Panc1 (cell line): Measurements from ENCODE around the gene MFGE8. TPM values are rescaled to one million over a fixed set of nuclear protein-coding genes. Genes with fewer than 3 reads are reported as not detected.

Experiments
- ATAC-seq: fragments of 200-7000 bp; cut with Tn5 transposase; 2 replicates; pipeline ENCODE4 v1.9.1; 2020; ENCODE audit warnings: mild to moderate bottlenecking, moderate library complexity
- BruUV-seq: library from RNA; stranded (reverse); fragments of 400-500 nt; replicated peaks from 2 replicates; lab custom pipeline; 2021; lab: Mats Ljungman, UMichigan
- CTCF ChIA-PET: fragments of 300-600 bp; sonication (Branson Sonifier 250); formaldehyde crosslinking; loops from one replicate; lab custom pipeline; 2022; ENCODE audit warnings: antibody characterized with exemption; lab: Charles Lee
- POLR2A ChIA-PET: fragments of 300-600 bp; sonication (Branson Sonifier 250); formaldehyde crosslinking; loops from one replicate; lab custom pipeline; 2022; ENCODE audit warnings: antibody characterized with exemption; lab: Charles Lee
- DNase-seq: peaks from one replicate; pipeline ENCODE4 v3.0.0-alpha.2; 2010; ENCODE audit warnings: low read depth, low spot score
- H3K27ac ChIP-seq: 2 replicates; pipeline ENCODE4 v1.5.1; 2011; ENCODE audit warnings: mild to moderate bottlenecking, low read length, inconsistent platforms
- H3K27me3 ChIP-seq: fragments of 200-500 bp; sonication (Bioruptor generic); 2 replicates; pipeline ENCODE4 v1.6.0; 2014; ENCODE audit warnings: low read length, inconsistent platforms; ENCODE audit not compliant: control insufficient read depth, insufficient read depth
- H3K36me3 ChIP-seq: fragments of 200-500 bp; sonication (Bioruptor generic); 2 replicates; pipeline ENCODE4 v1.5.1; 2014; ENCODE audit warnings: inconsistent platforms, mild to moderate bottlenecking, low read length, moderate library complexity; ENCODE audit not compliant: control insufficient read depth, insufficient read depth
- H3K4me1 ChIP-seq: 2 replicates; pipeline ENCODE4 v1.5.1; 2011; ENCODE audit warnings: inconsistent platforms, mild to moderate bottlenecking, low read length, moderate library complexity; ENCODE audit not compliant: control insufficient read depth, insufficient read depth
- H3K4me3 ChIP-seq, 2 experiments: 2 replicates each; pipeline ENCODE4 v1.5.1; 2011 to 2012; ENCODE audit warnings: low read depth in 2 of 2, low read length in 2 of 2, mild to moderate bottlenecking in 2 of 2, inconsistent platforms in 1 of 2, moderate library complexity in 1 of 2
- H3K9me3 ChIP-seq: fragments of 200-500 bp; sonication (Bioruptor generic); 2 replicates; pipeline ENCODE4 v1.5.1; 2014; ENCODE audit warnings: low read depth, mild to moderate bottlenecking, inconsistent platforms, low read length, moderate library complexity; ENCODE audit not compliant: control insufficient read depth, insufficient read depth
- POLR2AphosphoS5 ChIP-seq: IDR thresholded peaks from 2 replicates; pipeline ENCODE4 v1.6.1; 2012; ENCODE audit warnings: mild to moderate bottlenecking, low read depth, low read length, moderate library complexity
- SIN3A ChIP-seq: IDR thresholded peaks from 2 replicates; pipeline ENCODE4 v1.6.1; 2012; ENCODE audit warnings: low read depth, mild to moderate bottlenecking, low read length, moderate library complexity, borderline replicate concordance; ENCODE audit not compliant: insufficient read depth
- TCF7L2 ChIP-seq: IDR thresholded peaks from 2 replicates; pipeline ENCODE4 v1.6.1; 2011; ENCODE audit warnings: mild to moderate bottlenecking, low read depth, low read length, inconsistent platforms
- in situ Hi-C: cut with HindIII; loops from 2 replicates; pipeline ENCODE4 v1.10.0; 2016; ENCODE audit warnings: low sequenced_read_pairs, low pct_unique_long_range_greater_than_20kb
- intact Hi-C: fragments of 100-400 bp; cut with micrococcal nuclease; formaldehyde crosslinking; loops from one replicate; pipeline ENCODE4 v1.10.0; 2022; ENCODE audit not compliant: unreplicated experiment
- total RNA-seq: library from RNA; stranded (reverse); gene quantifications from one replicate; pipeline ENCODE4 v1.2.1, GENCODE V29; 2021; ENCODE audit not compliant: unreplicated experiment
- TF ChIP-seq, protein P1 (sequence below), 2 experiments: IDR thresholded peaks; 2 replicates each; pipeline ENCODE4 v1.6.1; 2011 to 2012; ENCODE audit warnings: low read depth in 2 of 2, control low read depth in 1 of 2, low read length in 1 of 2, mild to moderate bottlenecking in 1 of 2, moderate library complexity in 1 of 2; ENCODE audit not compliant: insufficient read depth in 1 of 2
- TF ChIP-seq, protein P2 (sequence below): fragments of 450-650 bp; IDR thresholded peaks from 2 replicates; pipeline ENCODE4 v1.5.1; 2017; ENCODE audit warnings: mild to moderate bottlenecking

Gene MFGE8
- total RNA-seq, 1 experiment from 2014 or later: 1,799 TPM

DNA sequence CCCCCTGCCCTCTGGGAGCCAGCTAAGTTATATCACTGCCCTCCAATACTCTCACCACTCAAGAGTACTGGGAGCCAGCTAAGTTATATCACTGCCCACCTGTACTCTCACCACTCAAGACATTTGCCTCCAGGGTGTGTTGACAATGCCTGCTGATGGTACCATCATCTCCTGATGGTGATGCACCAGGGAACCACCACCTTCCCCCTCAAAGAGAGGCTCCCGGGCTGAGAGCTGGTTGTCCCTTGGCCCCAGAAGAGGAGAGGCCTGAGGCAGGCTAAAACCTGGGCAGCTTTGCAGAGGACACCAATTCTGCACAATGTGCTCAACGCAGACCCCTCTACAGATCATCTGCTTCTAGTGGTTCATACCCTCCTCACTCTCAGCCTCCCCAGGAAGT is 10.3 kb downstream of the MFGE8 start:
- peaks cover 90% of the 10 kb centered on the region for H3K4me1 ChIP-seq
- H3K27ac ChIP-seq: peak overlapping the region; percentile 97
- H3K9me3 ChIP-seq: no peaks in the 10 kb centered on the region
- TF ChIP-seq SIN3A (no peak), TCF7L2 (no peak), POLR2AphosphoS5 (peak; percentile 19; the same call in 1 of the 2 replicates)
- TF ChIP-seq, protein P1, sequence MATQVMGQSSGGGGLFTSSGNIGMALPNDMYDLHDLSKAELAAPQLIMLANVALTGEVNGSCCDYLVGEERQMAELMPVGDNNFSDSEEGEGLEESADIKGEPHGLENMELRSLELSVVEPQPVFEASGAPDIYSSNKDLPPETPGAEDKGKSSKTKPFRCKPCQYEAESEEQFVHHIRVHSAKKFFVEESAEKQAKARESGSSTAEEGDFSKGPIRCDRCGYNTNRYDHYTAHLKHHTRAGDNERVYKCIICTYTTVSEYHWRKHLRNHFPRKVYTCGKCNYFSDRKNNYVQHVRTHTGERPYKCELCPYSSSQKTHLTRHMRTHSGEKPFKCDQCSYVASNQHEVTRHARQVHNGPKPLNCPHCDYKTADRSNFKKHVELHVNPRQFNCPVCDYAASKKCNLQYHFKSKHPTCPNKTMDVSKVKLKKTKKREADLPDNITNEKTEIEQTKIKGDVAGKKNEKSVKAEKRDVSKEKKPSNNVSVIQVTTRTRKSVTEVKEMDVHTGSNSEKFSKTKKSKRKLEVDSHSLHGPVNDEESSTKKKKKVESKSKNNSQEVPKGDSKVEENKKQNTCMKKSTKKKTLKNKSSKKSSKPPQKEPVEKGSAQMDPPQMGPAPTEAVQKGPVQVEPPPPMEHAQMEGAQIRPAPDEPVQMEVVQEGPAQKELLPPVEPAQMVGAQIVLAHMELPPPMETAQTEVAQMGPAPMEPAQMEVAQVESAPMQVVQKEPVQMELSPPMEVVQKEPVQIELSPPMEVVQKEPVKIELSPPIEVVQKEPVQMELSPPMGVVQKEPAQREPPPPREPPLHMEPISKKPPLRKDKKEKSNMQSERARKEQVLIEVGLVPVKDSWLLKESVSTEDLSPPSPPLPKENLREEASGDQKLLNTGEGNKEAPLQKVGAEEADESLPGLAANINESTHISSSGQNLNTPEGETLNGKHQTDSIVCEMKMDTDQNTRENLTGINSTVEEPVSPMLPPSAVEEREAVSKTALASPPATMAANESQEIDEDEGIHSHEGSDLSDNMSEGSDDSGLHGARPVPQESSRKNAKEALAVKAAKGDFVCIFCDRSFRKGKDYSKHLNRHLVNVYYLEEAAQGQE (IDR thresholded peaks at IDR 0.05; ENCODE audit: insufficient read depth in 1 of 2, low read depth in 2 of 2, low read length in 1 of 2): no peak
- TF ChIP-seq, protein P2, sequence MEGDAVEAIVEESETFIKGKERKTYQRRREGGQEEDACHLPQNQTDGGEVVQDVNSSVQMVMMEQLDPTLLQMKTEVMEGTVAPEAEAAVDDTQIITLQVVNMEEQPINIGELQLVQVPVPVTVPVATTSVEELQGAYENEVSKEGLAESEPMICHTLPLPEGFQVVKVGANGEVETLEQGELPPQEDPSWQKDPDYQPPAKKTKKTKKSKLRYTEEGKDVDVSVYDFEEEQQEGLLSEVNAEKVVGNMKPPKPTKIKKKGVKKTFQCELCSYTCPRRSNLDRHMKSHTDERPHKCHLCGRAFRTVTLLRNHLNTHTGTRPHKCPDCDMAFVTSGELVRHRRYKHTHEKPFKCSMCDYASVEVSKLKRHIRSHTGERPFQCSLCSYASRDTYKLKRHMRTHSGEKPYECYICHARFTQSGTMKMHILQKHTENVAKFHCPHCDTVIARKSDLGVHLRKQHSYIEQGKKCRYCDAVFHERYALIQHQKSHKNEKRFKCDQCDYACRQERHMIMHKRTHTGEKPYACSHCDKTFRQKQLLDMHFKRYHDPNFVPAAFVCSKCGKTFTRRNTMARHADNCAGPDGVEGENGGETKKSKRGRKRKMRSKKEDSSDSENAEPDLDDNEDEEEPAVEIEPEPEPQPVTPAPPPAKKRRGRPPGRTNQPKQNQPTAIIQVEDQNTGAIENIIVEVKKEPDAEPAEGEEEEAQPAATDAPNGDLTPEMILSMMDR: no peak
- DNase-seq: no peak
- H3K4me3 ChIP-seq: no peak overlapping the region
- no peaks in the 10 kb centered on the region for H3K27me3 ChIP-seq
- no peak for ATAC-seq
- H3K36me3 ChIP-seq: peaks cover 15% of the 10 kb centered on the region
- BruUV-seq: no TSS peak
- POLR2A ChIA-PET: no interaction called here
- CTCF ChIA-PET: interaction anchor here (0.9 to 1.3 kb wide), 3 partner anchors 9 to 269 kb away, joined by 3 to 4 read pairs (median 3); no protein-coding TSS in a partner anchor
- in situ Hi-C loops: no loop called here
- intact Hi-C loops: no loop called here

DNA sequence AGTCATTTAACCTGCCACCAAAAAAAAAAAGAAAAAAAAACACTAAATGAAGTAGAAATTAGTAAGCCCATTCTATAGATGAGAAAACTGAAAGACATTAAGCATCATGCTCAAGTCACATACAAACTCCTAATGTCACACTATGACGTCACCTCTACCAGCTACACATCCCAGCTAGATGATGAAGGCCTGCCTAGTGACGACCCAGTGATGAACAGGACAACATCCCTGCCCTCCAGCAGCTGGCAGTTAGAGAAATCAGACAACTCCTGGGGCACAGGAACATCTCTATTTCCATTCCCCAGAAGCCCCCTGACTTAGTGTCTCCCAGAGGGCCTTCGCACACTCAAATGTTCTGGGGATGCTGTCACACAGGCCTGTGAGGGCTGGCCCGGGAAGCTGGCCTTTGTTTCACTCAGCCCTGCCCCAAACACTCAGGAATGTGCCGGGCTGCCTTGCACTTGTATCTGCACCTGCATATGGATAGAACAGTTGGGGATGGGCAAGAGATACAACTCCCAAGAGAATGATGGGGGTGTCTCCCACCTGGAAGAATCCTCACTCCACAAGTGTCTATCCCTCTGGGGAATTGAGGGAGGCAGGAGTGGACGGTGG is 10.9 kb downstream of the MFGE8 start:
- DNase-seq (no peak), ATAC-seq (no peak)
- TF ChIP-seq, protein P1 (IDR thresholded peaks at IDR 0.05; ENCODE audit: insufficient read depth in 1 of 2, low read depth in 2 of 2, low read length in 1 of 2): no peak
- TF ChIP-seq SIN3A (no peak), TCF7L2 (no peak), POLR2AphosphoS5 (no peak; the same call in 1 of the 2 replicates)
- Histone ChIP-seq H3K27ac (peak overlapping the region; percentile 97), H3K4me3 (no peak overlapping the region), H3K27me3 (no peaks in the 10 kb centered on the region), H3K9me3 (no peaks in the 10 kb centered on the region), H3K36me3 (peaks cover 15% of the 10 kb centered on the region), H3K4me1 (peaks cover 92% of the 10 kb centered on the region)
- in situ Hi-C loops (no loop called here), intact Hi-C loops (no loop called here)
- CTCF ChIA-PET: interaction anchor here (0.9 to 1.3 kb wide), 2 partner anchors 115 to 269 kb away, joined by 3 to 6 read pairs; no protein-coding TSS in a partner anchor
- BruUV-seq: no TSS peak
- POLR2A ChIA-PET: interaction anchor here (0.5 kb wide), 1 partner anchor 236 kb away, joined by 4 read pairs; no protein-coding TSS in a partner anchor
